Astrocyte (in vitro differentiated cells and primary cell): ENCODE results near the gene OR10K2.

Experiments used
- CTCF ChIP-seq: IDR thresholded peaks from 2 replicates; pipeline ENCODE4 v1.5.1; 2011; ENCODE audit warnings: low read depth, mild to moderate bottlenecking, inconsistent platforms, low read length, moderate library complexity; ENCODE audit not compliant: insufficient read depth
- EZH2 ChIP-seq: IDR thresholded peaks from 2 replicates; pipeline ENCODE4 v1.6.1; 2012; ENCODE audit warnings: mild to moderate bottlenecking, low read length, inconsistent platforms; ENCODE audit not compliant: insufficient read depth

- TF ChIP-seq CTCF: no peak
- TF ChIP-seq EZH2: no peak
These were observed 32.6 kb downstream of the OR10K2 start for GRCh38 chr1:158393476-158393875.
